H9 (cell line): ENCODE results near the gene CFAP69. TPM values are rescaled to one million over a fixed set of nuclear protein-coding genes. Genes with fewer than 3 reads are reported as not detected.
A peak's percentile ranks its signal among the peaks of the same experiment; 100 is the strongest.

Experiments used
- DNase-seq: peaks from one replicate; pipeline ENCODE4 v3.0.0-alpha.2; 2017
- H2AFZ ChIP-seq: one replicate; pipeline ENCODE4 v1.6.1; 2013; ENCODE audit warnings: mild to moderate bottlenecking, low read length, control low read depth, moderate library complexity
- H2AK5ac ChIP-seq: 2 replicates; pipeline ENCODE4 v1.6.1; 2013; ENCODE audit warnings: low read length, control low read depth, mixed read lengths; ENCODE audit not compliant: insufficient read length
- H2BK120ac ChIP-seq: one replicate; pipeline ENCODE4 v1.6.1; 2013; ENCODE audit warnings: low read depth, mild to moderate bottlenecking, low read length, control low read depth, inconsistent platforms; ENCODE audit not compliant: poor library complexity, severe bottlenecking
- H2BK12ac ChIP-seq: 2 replicates; pipeline ENCODE4 v1.6.1; 2013; ENCODE audit warnings: low read length, control low read depth, mixed read lengths, low read depth; ENCODE audit not compliant: insufficient read length
- H2BK15ac ChIP-seq: 2 replicates; pipeline ENCODE4 v1.6.1; 2013; ENCODE audit warnings: low read depth, low read length, control low read depth
- H2BK20ac ChIP-seq: one replicate; pipeline ENCODE4 v1.6.1; 2013; ENCODE audit warnings: low read depth, mild to moderate bottlenecking, low read length, control low read depth, inconsistent platforms; ENCODE audit not compliant: poor library complexity, severe bottlenecking
- H2BK5ac ChIP-seq: 2 replicates; pipeline ENCODE4 v1.6.1; 2013; ENCODE audit warnings: low read length, control low read depth, mixed read lengths; ENCODE audit not compliant: insufficient read length
- H3K14ac ChIP-seq: 2 replicates; pipeline ENCODE4 v1.6.1; 2013; ENCODE audit warnings: low read length, control low read depth; ENCODE audit not compliant: insufficient read depth
- H3K18ac ChIP-seq: 2 replicates; pipeline ENCODE4 v1.6.1; 2013; ENCODE audit warnings: low read depth, mild to moderate bottlenecking, mixed read lengths, low read length, control low read depth; ENCODE audit not compliant: insufficient read length
- H3K23ac ChIP-seq: 2 replicates; pipeline ENCODE4 v1.6.1; 2013; ENCODE audit warnings: low read length, control low read depth, mixed read lengths, low read depth; ENCODE audit not compliant: insufficient read length
- H3K23me2 ChIP-seq: 2 replicates; pipeline ENCODE4 v1.6.1; 2013; ENCODE audit warnings: low read depth, mild to moderate bottlenecking, mixed read lengths, low read length, control low read depth; ENCODE audit not compliant: insufficient read length, poor library complexity, severe bottlenecking
- H3K27ac ChIP-seq: 2 replicates; pipeline ENCODE4 v1.5.1; 2013; ENCODE audit warnings: low read length, control low read depth, mixed read lengths, low read depth; ENCODE audit not compliant: insufficient read length
- H3K27me3 ChIP-seq: 2 replicates; pipeline ENCODE4 v1.6.1; 2013; ENCODE audit warnings: low read length, control low read depth, inconsistent platforms; ENCODE audit not compliant: insufficient read depth
- H3K4ac ChIP-seq: 2 replicates; pipeline ENCODE4 v1.6.1; 2013; ENCODE audit warnings: low read depth, mild to moderate bottlenecking, control low read depth, inconsistent platforms, low read length, moderate library complexity
- H3K4me1 ChIP-seq: 2 replicates; pipeline ENCODE4 v1.6.1; 2013; ENCODE audit warnings: low read length, control low read depth, inconsistent platforms; ENCODE audit not compliant: insufficient read depth
- H3K4me2 ChIP-seq: 2 replicates; pipeline ENCODE4 v1.6.1; 2013; ENCODE audit warnings: low read length, control low read depth, mixed read lengths; ENCODE audit not compliant: insufficient read length, insufficient read depth
- H3K56ac ChIP-seq: 2 replicates; pipeline ENCODE4 v1.6.1; 2013; ENCODE audit warnings: low read depth, mild to moderate bottlenecking, mixed read lengths, low read length, control low read depth; ENCODE audit not compliant: insufficient read length
- H3K79me1 ChIP-seq: 2 replicates; pipeline ENCODE4 v1.6.1; 2013; ENCODE audit warnings: low read depth, mild to moderate bottlenecking, moderate library complexity, low read length, control low read depth, inconsistent platforms; ENCODE audit not compliant: insufficient read depth, poor library complexity, severe bottlenecking
- H3K79me2 ChIP-seq: 2 replicates; pipeline ENCODE4 v1.6.1; 2013; ENCODE audit warnings: low read length, control low read depth, inconsistent platforms; ENCODE audit not compliant: insufficient read depth
- H3K9ac ChIP-seq: 2 replicates; pipeline ENCODE4 v1.6.1; 2013; ENCODE audit warnings: low read length, control low read depth, mixed read lengths; ENCODE audit not compliant: insufficient read length; ENCODE audit errors: extremely low read depth
- H3K9me3 ChIP-seq: one replicate; pipeline ENCODE4 v1.6.1; 2013; ENCODE audit warnings: low read depth, low read length, inconsistent platforms; ENCODE audit not compliant: control insufficient read depth
- H3T11ph ChIP-seq: one replicate; pipeline ENCODE4 v1.6.1; 2013; ENCODE audit warnings: mild to moderate bottlenecking, low read length, control low read depth, inconsistent platforms
- H4K20me1 ChIP-seq: one replicate; pipeline ENCODE4 v1.6.1; 2013; ENCODE audit not compliant: control insufficient read depth, insufficient read length, insufficient read depth
- H4K5ac ChIP-seq: 2 replicates; pipeline ENCODE4 v1.6.1; 2013; ENCODE audit warnings: low read depth, mild to moderate bottlenecking, mixed read lengths, low read length, control low read depth; ENCODE audit not compliant: insufficient read length
- H4K8ac ChIP-seq: replicated peaks from 2 replicates; pipeline ENCODE4 v1.6.1; 2013; ENCODE audit warnings: low read length, control low read depth, mixed read lengths, low read depth; ENCODE audit not compliant: insufficient read length
- H4K91ac ChIP-seq: 2 replicates; pipeline ENCODE4 v1.6.1; 2013; ENCODE audit warnings: low read depth, mild to moderate bottlenecking, moderate library complexity, mixed read lengths, low read length, control low read depth; ENCODE audit not compliant: insufficient read length
- H3K27ac Mint-ChIP-seq, 3 experiments: 2 replicates in 2 of 3; 3 replicates in 1 of 3; pipeline ENCODE4 v1.8.0; 2020 to 2021; ENCODE audit warnings: mixed read lengths in 3 of 3, mild to moderate bottlenecking in 1 of 3, moderate library complexity in 1 of 3
- H3K27me3 Mint-ChIP-seq: 2 replicates; pipeline ENCODE4 v1.8.0; 2021; ENCODE audit warnings: low read depth, mild to moderate bottlenecking, moderate library complexity, mixed read lengths
- H3K36me3 Mint-ChIP-seq, 3 experiments: 2 replicates in 2 of 3; 3 replicates in 1 of 3; pipeline ENCODE4 v1.8.0; 2020 to 2021; ENCODE audit warnings: low read depth in 3 of 3, mixed read lengths in 3 of 3; ENCODE audit not compliant: insufficient read depth in 1 of 3
- H3K4me1 Mint-ChIP-seq, 2 experiments: 2 replicates each; pipeline ENCODE4 v1.8.0; 2020; ENCODE audit warnings: mixed read lengths in 2 of 2
- H3K4me3 Mint-ChIP-seq, 2 experiments: 2 replicates in 1 of 2; 3 replicates in 1 of 2; pipeline ENCODE4 v1.8.0; 2020 to 2021; ENCODE audit warnings: mild to moderate bottlenecking in 2 of 2, mixed read lengths in 2 of 2, moderate library complexity in 1 of 2
- H3K9me3 Mint-ChIP-seq, 2 experiments: 2 replicates in 1 of 2; 3 replicates in 1 of 2; pipeline ENCODE4 v1.8.0; 2020; ENCODE audit warnings: mild to moderate bottlenecking in 2 of 2, mixed read lengths in 2 of 2, moderate library complexity in 1 of 2
- WGBS: extraction: QIAGEN DNeasy Blood & Tissue Kit; methylation state at CpG from one replicate; pipeline ENCODE4 v1.1.7; 2013; ENCODE audit warnings: missing lambda C conversion rate, low lambda C conversion rate, mixed read lengths; ENCODE audit not compliant: insufficient read length; ENCODE audit errors: extremely low coverage; 5-methylcytosine and 5-hydroxymethylcytosine counted together
- total RNA-seq: library from RNA; stranded (reverse); gene quantifications from 2 replicates; pipeline ENCODE4 v1.2.1, GENCODE V29; 2021
- TF ChIP-seq, protein P1 (sequence below): fragments of 200-600 bp; sonication (generic); conservative IDR thresholded peaks from 3 replicates; pipeline ENCODE4 v1.8.0; 2021; ENCODE audit warnings: antibody characterized with exemption, mild to moderate bottlenecking

The CFAP69 gene
- total RNA-seq, 1 experiment from 2014 or later, result 2.9 TPM

GRCh38 chr7:90309872-90310271 is 64.9 kb downstream of the CFAP69 start:
- H3K27me3 Mint-ChIP-seq, result no peaks in the 10 kb centered on the region
- no peak overlapping the region for H3K9ac ChIP-seq
- H3K36me3 Mint-ChIP-seq, result no peaks in the 10 kb centered on the region
- H3K23me2 ChIP-seq, result no peaks in the 10 kb centered on the region
- H3K27ac Mint-ChIP-seq, result no peak overlapping the region; a peak in 1 of 7 replicates
- H2BK20ac ChIP-seq, result no peak overlapping the region
- H2AK5ac ChIP-seq, result no peak overlapping the region
- H3K56ac ChIP-seq, result no peak overlapping the region
- no peak overlapping the region for H4K5ac ChIP-seq
- H2BK12ac ChIP-seq, result no peak overlapping the region
- H3T11ph ChIP-seq, result no peak overlapping the region
- no peak overlapping the region for H3K4me3 Mint-ChIP-seq
- no peak overlapping the region for H2BK15ac ChIP-seq
- no peak for DNase-seq
- no peak overlapping the region for H3K18ac ChIP-seq
- H3K27ac ChIP-seq, result no peak overlapping the region
- H3K4me1 ChIP-seq, result no peaks in the 10 kb centered on the region
- H2AFZ ChIP-seq, result no peak overlapping the region
- H3K79me2 ChIP-seq, result no peaks in the 10 kb centered on the region
- H3K9me3 ChIP-seq, result no peaks in the 10 kb centered on the region
- no peaks in the 10 kb centered on the region for H3K9me3 Mint-ChIP-seq
- no peak overlapping the region for H4K8ac ChIP-seq
- no peak overlapping the region for H4K91ac ChIP-seq
- TF ChIP-seq, protein P1, sequence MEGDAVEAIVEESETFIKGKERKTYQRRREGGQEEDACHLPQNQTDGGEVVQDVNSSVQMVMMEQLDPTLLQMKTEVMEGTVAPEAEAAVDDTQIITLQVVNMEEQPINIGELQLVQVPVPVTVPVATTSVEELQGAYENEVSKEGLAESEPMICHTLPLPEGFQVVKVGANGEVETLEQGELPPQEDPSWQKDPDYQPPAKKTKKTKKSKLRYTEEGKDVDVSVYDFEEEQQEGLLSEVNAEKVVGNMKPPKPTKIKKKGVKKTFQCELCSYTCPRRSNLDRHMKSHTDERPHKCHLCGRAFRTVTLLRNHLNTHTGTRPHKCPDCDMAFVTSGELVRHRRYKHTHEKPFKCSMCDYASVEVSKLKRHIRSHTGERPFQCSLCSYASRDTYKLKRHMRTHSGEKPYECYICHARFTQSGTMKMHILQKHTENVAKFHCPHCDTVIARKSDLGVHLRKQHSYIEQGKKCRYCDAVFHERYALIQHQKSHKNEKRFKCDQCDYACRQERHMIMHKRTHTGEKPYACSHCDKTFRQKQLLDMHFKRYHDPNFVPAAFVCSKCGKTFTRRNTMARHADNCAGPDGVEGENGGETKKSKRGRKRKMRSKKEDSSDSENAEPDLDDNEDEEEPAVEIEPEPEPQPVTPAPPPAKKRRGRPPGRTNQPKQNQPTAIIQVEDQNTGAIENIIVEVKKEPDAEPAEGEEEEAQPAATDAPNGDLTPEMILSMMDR, result peak; percentile 31; the same call in 2 of the 3 replicates
- no peak overlapping the region for H3K23ac ChIP-seq
- H2BK5ac ChIP-seq, result no peak overlapping the region
- H3K4me1 Mint-ChIP-seq, result peaks cover 0 to 2% of the 10 kb centered on the region in 2 experiments; a peak in 1 of 4 replicates
- H3K4me2 ChIP-seq, result no peak overlapping the region
- no peaks in the 10 kb centered on the region for H4K20me1 ChIP-seq
- WGBS, result no CpG with 5 or more reads among the region's 5 CpGs
- no peak overlapping the region for H3K4ac ChIP-seq
- no peaks in the 10 kb centered on the region for H3K79me1 ChIP-seq
- H3K27me3 ChIP-seq, result no peaks in the 10 kb centered on the region
- H3K14ac ChIP-seq, result no peak overlapping the region
- no peak overlapping the region for H2BK120ac ChIP-seq
